Measurements from ENCODE around the gene YAP1. TPM values are rescaled to one million over a fixed set of nuclear protein-coding genes. Genes with fewer than 3 reads are reported as not detected.
"Not testable (repeated sequence)": the region's sequence is repeated elsewhere in the genome, so short reads cannot be mapped to it uniquely, and the experiment has no call there.

YAP1 gene
- total RNA-seq, 1 donor from 2014 or later, result 129 TPM

GRCh38 chr11:102263379-102264003, 153.2 kb downstream of the YAP1 start:
- DNase-seq (ENCODE audit: low read depth) (no peak), FAIRE-seq (no peak)
- no peaks in the 10 kb centered on the region for H3K9me3 ChIP-seq (ENCODE audit: insufficient read depth, low read depth, low read length)
- no peaks in the 10 kb centered on the region for H3K27me3 Mint-ChIP-seq (ENCODE audit: low read depth, unreplicated experiment)
- H3K9me3 Mint-ChIP-seq (ENCODE audit: unreplicated experiment), result no peaks in the 10 kb centered on the region
- no peak overlapping the region for H3K9ac ChIP-seq (ENCODE audit: low read length)
- H3K79me2 ChIP-seq (ENCODE audit: insufficient read depth, low read length), result no peaks in the 10 kb centered on the region
- H3K36me3 Mint-ChIP-seq (ENCODE audit: low read depth, unreplicated experiment), result no peaks in the 10 kb centered on the region
- H3K4me1 ChIP-seq (ENCODE audit: insufficient read depth, low read length), result peaks cover 7% of the 10 kb centered on the region
- TF ChIP-seq EZH2 (IDR thresholded peaks at IDR 0.05; ENCODE audit: insufficient read depth, low read length) (no peak), CTCF (IDR thresholded peaks at IDR 0.05; ENCODE audit: insufficient read depth, low read depth, low read length) (no peak)
- H3K27me3 ChIP-seq (ENCODE audit: insufficient read depth, low read length), result no peaks in the 10 kb centered on the region
- H3K4me1 Mint-ChIP-seq (ENCODE audit: low read depth, unreplicated experiment), result peaks cover 16% of the 10 kb centered on the region
- H3K27ac Mint-ChIP-seq (ENCODE audit: unreplicated experiment), result no peak overlapping the region
- H3K4me2 ChIP-seq (ENCODE audit: low read length), result no peak overlapping the region
- H3K27ac ChIP-seq (ENCODE audit: low read depth, low read length), result no peak overlapping the region
- no peaks in the 10 kb centered on the region for H3K36me3 ChIP-seq (ENCODE audit: insufficient read depth, low read length)
- H3K4me3 Mint-ChIP-seq (ENCODE audit: unreplicated experiment), result no peak overlapping the region
- no peaks in the 10 kb centered on the region for H4K20me1 ChIP-seq (ENCODE audit: insufficient read depth, low read length)
- H2AFZ ChIP-seq (ENCODE audit: low read depth, low read length), result no peak overlapping the region
- H3K4me3 ChIP-seq (ENCODE audit: insufficient read depth, low read depth, low read length), result no peak overlapping the region

GRCh38 chr11:102264704-102265103, 154.5 kb downstream of the YAP1 start:
- not testable (repeated sequence) for H4K20me1 ChIP-seq (ENCODE audit: insufficient read depth, low read length); H3K9me3 ChIP-seq (ENCODE audit: insufficient read depth, low read depth, low read length); H3K4me2 ChIP-seq (ENCODE audit: low read length); H3K4me3 ChIP-seq (ENCODE audit: insufficient read depth, low read depth, low read length); H3K27ac ChIP-seq (ENCODE audit: low read depth, low read length); FAIRE-seq; H3K27me3 Mint-ChIP-seq (ENCODE audit: low read depth, unreplicated experiment); H3K36me3 ChIP-seq (ENCODE audit: insufficient read depth, low read length); H3K9ac ChIP-seq (ENCODE audit: low read length); H3K27me3 ChIP-seq (ENCODE audit: insufficient read depth, low read length); H3K36me3 Mint-ChIP-seq (ENCODE audit: low read depth, unreplicated experiment); H3K9me3 Mint-ChIP-seq (ENCODE audit: unreplicated experiment); H3K27ac Mint-ChIP-seq (ENCODE audit: unreplicated experiment); H2AFZ ChIP-seq (ENCODE audit: low read depth, low read length); H3K4me3 Mint-ChIP-seq (ENCODE audit: unreplicated experiment); H3K4me1 ChIP-seq (ENCODE audit: insufficient read depth, low read length); H3K79me2 ChIP-seq (ENCODE audit: insufficient read depth, low read length); DNase-seq (ENCODE audit: low read depth)
- H3K4me1 Mint-ChIP-seq (ENCODE audit: low read depth, unreplicated experiment), result peaks cover 17% of the 10 kb centered on the region

- FAIRE-seq, result no peak
These were observed 155.9 kb downstream of the YAP1 start for GRCh38 chr11:102266099-102266498.

More at GRCh38 chr11:102266099-102266498, 155.9 kb downstream of the YAP1 start:
- Mint-ChIP-seq H3K4me3 (ENCODE audit: unreplicated experiment) (no peak overlapping the region), H3K4me1 (ENCODE audit: low read depth, unreplicated experiment) (peaks cover 20% of the 10 kb centered on the region), H3K27me3 (ENCODE audit: low read depth, unreplicated experiment) (peaks cover 3% of the 10 kb centered on the region), H3K36me3 (ENCODE audit: low read depth, unreplicated experiment) (no peaks in the 10 kb centered on the region), H3K27ac (ENCODE audit: unreplicated experiment) (no peak overlapping the region), H3K9me3 (ENCODE audit: unreplicated experiment) (no peaks in the 10 kb centered on the region)
- no peaks in the 10 kb centered on the region for H3K27me3 ChIP-seq (ENCODE audit: insufficient read depth, low read length)
- H3K36me3 ChIP-seq (ENCODE audit: insufficient read depth, low read length), result no peaks in the 10 kb centered on the region
- H2AFZ ChIP-seq (ENCODE audit: low read depth, low read length), result no peak overlapping the region
- H3K4me2 ChIP-seq (ENCODE audit: low read length), result no peak overlapping the region
- no peaks in the 10 kb centered on the region for H3K79me2 ChIP-seq (ENCODE audit: insufficient read depth, low read length)
- no peak for TF ChIP-seq CTCF (IDR thresholded peaks at IDR 0.05; ENCODE audit: insufficient read depth, low read depth, low read length)
- no peak for TF ChIP-seq EZH2 (IDR thresholded peaks at IDR 0.05; ENCODE audit: insufficient read depth, low read length)
- no peaks in the 10 kb centered on the region for H3K9me3 ChIP-seq (ENCODE audit: insufficient read depth, low read depth, low read length)
- H4K20me1 ChIP-seq (ENCODE audit: insufficient read depth, low read length), result no peaks in the 10 kb centered on the region
- no peak overlapping the region for H3K9ac ChIP-seq (ENCODE audit: low read length)
- no peak overlapping the region for H3K4me3 ChIP-seq (ENCODE audit: insufficient read depth, low read depth, low read length)
- no peak overlapping the region for H3K27ac ChIP-seq (ENCODE audit: low read depth, low read length)
- peaks cover 15% of the 10 kb centered on the region for H3K4me1 ChIP-seq (ENCODE audit: insufficient read depth, low read length)
- no peak for DNase-seq (ENCODE audit: low read depth)
